ENCODE results near the gene SETBP1.

The SETBP1 gene

DNA sequence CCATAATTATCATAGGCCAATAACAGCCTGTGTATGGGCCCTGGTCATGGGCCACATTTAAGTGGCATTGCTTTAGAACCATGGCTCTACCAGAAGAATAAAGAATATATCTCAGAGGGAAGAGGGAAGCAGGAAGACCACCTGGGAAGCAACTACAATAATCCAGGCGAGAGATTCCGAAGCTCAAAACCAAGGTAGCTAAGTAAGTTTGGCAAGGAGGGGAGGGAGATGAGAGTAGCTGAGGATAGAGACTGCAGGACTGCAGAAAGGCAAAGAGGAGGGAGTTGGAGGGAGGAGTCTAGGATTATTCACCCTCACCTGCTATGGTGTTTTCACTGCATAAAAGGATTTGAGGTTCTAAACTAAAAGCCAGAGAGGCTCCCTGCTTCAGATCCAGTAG, 293.5 kb downstream of the SETBP1 start:
- Histone ChIP-seq H3K9me3 (ENCODE audit: low read length) (no peaks in the 10 kb centered on the region), H3K9me2 (ENCODE audit: low read depth, low read length) (no peaks in the 10 kb centered on the region), H3K4me3 (ENCODE audit: low read depth, low read length, poor library complexity, severe bottlenecking) (no peak overlapping the region), H3F3A (ENCODE audit: insufficient read depth, low read length) (no peaks in the 10 kb centered on the region), H2AFZ (ENCODE audit: low read length) (no peak overlapping the region), H3K27ac (ENCODE audit: low read depth, low read length, poor library complexity, severe bottlenecking) (no peak overlapping the region), H3K36me3 (ENCODE audit: insufficient read depth, low read length) (no peaks in the 10 kb centered on the region), H4K20me1 (ENCODE audit: insufficient read depth, low read length) (no peaks in the 10 kb centered on the region), H3K4me1 (ENCODE audit: insufficient read depth, low read length, severe bottlenecking) (no peaks in the 10 kb centered on the region), H3K4me2 (ENCODE audit: low read length) (no peak overlapping the region), H3K27me3 (ENCODE audit: insufficient read depth, low read length) (no peaks in the 10 kb centered on the region), H3K79me2 (ENCODE audit: insufficient read depth, low read length) (no peaks in the 10 kb centered on the region), H3K9ac (ENCODE audit: low read length) (no peak overlapping the region)
- TF ChIP-seq EZH2 (IDR thresholded peaks at IDR 0.05; ENCODE audit: borderline replicate concordance, low read length) = no peak
- TF ChIP-seq, protein P1, sequence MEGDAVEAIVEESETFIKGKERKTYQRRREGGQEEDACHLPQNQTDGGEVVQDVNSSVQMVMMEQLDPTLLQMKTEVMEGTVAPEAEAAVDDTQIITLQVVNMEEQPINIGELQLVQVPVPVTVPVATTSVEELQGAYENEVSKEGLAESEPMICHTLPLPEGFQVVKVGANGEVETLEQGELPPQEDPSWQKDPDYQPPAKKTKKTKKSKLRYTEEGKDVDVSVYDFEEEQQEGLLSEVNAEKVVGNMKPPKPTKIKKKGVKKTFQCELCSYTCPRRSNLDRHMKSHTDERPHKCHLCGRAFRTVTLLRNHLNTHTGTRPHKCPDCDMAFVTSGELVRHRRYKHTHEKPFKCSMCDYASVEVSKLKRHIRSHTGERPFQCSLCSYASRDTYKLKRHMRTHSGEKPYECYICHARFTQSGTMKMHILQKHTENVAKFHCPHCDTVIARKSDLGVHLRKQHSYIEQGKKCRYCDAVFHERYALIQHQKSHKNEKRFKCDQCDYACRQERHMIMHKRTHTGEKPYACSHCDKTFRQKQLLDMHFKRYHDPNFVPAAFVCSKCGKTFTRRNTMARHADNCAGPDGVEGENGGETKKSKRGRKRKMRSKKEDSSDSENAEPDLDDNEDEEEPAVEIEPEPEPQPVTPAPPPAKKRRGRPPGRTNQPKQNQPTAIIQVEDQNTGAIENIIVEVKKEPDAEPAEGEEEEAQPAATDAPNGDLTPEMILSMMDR (IDR thresholded peaks at IDR 0.05; ENCODE audit: low read length) = no peak

DNA sequence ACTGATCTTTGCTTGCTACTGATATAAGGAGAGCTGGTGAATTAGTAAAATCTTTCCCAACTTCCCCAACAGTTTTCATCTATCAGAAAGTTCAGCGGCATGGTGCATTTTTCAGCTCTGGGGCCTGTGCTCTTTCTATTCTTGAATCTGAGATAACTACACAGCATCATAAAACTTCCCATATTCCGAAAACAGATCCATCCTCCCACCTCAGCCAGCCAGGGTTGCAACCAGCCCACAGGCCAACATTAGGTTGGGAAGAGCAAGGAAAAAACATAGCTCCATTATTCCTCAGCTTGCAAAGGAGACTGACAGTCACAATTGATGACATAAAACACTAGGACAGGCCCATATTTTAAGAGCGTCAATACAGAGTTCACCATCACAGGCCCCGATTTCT, 297.2 kb downstream of the SETBP1 start:
- Histone ChIP-seq H2AFZ (ENCODE audit: low read length) (no peak overlapping the region), H4K20me1 (ENCODE audit: insufficient read depth, low read length) (no peaks in the 10 kb centered on the region), H3K27me3 (ENCODE audit: insufficient read depth, low read length) (no peaks in the 10 kb centered on the region), H3K4me3 (ENCODE audit: low read depth, low read length, poor library complexity, severe bottlenecking) (no peak overlapping the region), H3K36me3 (ENCODE audit: insufficient read depth, low read length) (no peaks in the 10 kb centered on the region), H3K27ac (ENCODE audit: low read depth, low read length, poor library complexity, severe bottlenecking) (no peak overlapping the region), H3K4me2 (ENCODE audit: low read length) (no peak overlapping the region), H3K79me2 (ENCODE audit: insufficient read depth, low read length) (no peaks in the 10 kb centered on the region), H3K4me1 (ENCODE audit: insufficient read depth, low read length, severe bottlenecking) (no peaks in the 10 kb centered on the region), H3F3A (ENCODE audit: insufficient read depth, low read length) (no peaks in the 10 kb centered on the region), H3K9me2 (ENCODE audit: low read depth, low read length) (no peaks in the 10 kb centered on the region), H3K9ac (ENCODE audit: low read length) (no peak overlapping the region), H3K9me3 (ENCODE audit: low read length) (no peaks in the 10 kb centered on the region)
- no peak for TF ChIP-seq EZH2 (IDR thresholded peaks at IDR 0.05; ENCODE audit: borderline replicate concordance, low read length)
- TF ChIP-seq, protein P1 (IDR thresholded peaks at IDR 0.05; ENCODE audit: low read length) = no peak

GRCh38 chr18:44979748-44980147, 299.1 kb downstream of the SETBP1 start:
- H3K9ac ChIP-seq (ENCODE audit: low read length) = no peak overlapping the region
- H3K4me3 ChIP-seq (ENCODE audit: low read depth, low read length, poor library complexity, severe bottlenecking) = no peak overlapping the region
- H3K4me2 ChIP-seq (ENCODE audit: low read length) = no peak overlapping the region
- no peaks in the 10 kb centered on the region for H3F3A ChIP-seq (ENCODE audit: insufficient read depth, low read length)
- no peaks in the 10 kb centered on the region for H4K20me1 ChIP-seq (ENCODE audit: insufficient read depth, low read length)
- TF ChIP-seq EZH2 (IDR thresholded peaks at IDR 0.05; ENCODE audit: borderline replicate concordance, low read length) = no peak
- TF ChIP-seq, protein P1 (IDR thresholded peaks at IDR 0.05; ENCODE audit: low read length) = no peak
- H3K79me2 ChIP-seq (ENCODE audit: insufficient read depth, low read length) = no peaks in the 10 kb centered on the region
- H3K9me3 ChIP-seq (ENCODE audit: low read length) = no peaks in the 10 kb centered on the region
- no peaks in the 10 kb centered on the region for H3K36me3 ChIP-seq (ENCODE audit: insufficient read depth, low read length)
- H3K4me1 ChIP-seq (ENCODE audit: insufficient read depth, low read length, severe bottlenecking) = no peaks in the 10 kb centered on the region
- H3K27me3 ChIP-seq (ENCODE audit: insufficient read depth, low read length) = no peaks in the 10 kb centered on the region
- H2AFZ ChIP-seq (ENCODE audit: low read length) = no peak overlapping the region
- H3K27ac ChIP-seq (ENCODE audit: low read depth, low read length, poor library complexity, severe bottlenecking) = no peak overlapping the region
- no peaks in the 10 kb centered on the region for H3K9me2 ChIP-seq (ENCODE audit: low read depth, low read length)
